ENCODE measurements around the gene APBA2.
"Not testable (repeated sequence)": the region's sequence is repeated elsewhere in the genome, so short reads cannot be mapped to it uniquely, and the experiment has no call there.

APBA2 gene

DNA sequence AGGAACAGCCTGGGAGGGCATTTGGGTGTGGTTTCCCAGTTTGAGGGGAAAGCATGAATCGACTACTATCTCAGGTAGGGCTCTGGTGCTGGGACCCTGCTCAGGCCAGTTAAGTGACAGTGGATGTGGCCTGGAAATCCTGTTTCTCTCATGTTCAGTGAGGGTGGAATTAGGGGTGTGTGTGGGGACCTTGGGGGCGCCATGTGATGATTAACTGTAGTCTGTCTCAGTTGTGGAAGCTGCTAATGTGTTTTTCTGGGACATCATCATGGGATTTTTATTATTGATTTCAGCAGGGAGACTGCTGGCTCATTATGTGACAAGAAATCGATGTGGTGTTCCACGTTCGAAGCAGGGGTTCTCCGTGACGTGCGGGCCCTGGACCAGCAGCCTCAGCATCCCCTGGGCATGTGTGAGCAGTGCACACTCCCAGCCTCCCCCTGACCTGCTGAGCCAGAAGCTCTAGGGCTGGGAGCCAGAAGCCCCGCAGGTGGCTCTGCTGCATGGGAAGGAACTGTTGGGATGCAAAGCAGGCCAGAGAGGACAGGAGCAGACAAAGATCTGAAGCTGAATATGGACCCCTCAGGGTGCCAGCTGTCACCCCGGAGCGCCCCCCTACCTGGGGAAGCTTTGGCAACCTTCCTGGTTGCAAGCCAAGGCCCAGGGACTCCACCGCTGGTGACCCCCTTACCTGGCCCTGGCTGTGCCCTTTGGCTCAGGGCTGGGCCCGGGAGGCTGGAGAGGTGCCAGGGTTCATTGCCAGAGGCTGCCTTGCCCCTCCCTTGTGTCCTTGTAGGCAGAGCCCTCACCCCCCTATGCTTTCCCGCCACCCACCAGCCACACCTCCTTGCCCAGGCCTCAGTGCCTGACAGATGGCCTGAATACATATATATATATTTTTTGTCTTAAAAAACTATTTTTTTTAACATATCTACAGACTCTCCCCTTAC lies 149.8 kb downstream of the APBA2 start:
- no peak for DNase-seq (ENCODE audit: low spot score)

DNA sequence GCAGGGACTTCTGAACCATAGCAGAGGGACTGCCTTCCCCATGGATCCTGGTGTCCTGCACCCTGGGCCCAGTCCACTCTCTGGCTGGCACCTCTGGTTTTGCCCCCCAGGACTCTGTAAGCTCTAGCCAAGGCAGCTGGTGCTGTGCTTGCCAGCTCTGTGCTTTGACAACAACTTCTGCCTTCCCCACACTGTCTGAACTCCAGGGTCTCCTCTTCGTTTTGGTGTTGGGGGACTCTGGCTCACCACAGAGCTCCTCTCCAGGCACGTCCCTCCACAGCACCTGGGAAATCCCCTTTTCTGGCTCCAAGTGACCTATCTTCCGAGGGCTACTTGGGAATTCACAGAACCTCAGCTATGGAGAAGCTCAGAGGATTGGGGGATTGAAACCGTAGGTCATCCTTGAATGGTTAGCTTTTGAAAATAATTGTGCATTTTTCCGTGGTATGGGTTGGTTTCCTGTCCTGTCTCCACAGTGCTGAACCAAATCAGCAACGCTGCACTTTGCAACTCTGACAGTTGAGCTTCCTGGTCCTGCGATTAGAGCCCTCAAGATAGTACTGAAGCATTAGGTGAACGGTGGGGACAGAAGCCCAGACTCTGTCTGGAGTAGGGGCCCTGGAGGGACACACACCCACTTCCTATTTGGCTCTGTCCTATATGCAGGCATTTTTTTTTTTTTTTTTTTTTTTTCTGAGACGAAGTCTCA lies 152.4 kb downstream of the APBA2 start:
- no peak for DNase-seq (ENCODE audit: low spot score)

- DNase-seq (ENCODE audit: low spot score): no peak
Measured at GRCh38 chr15:29039466-29040369, 153.9 kb downstream of the APBA2 start.

- no peak for DNase-seq (ENCODE audit: low spot score)
Measured at GRCh38 chr15:29040370-29040751, 154.6 kb downstream of the APBA2 start.

GRCh38 chr15:29043736-29044502 lies 158.1 kb downstream of the APBA2 start:
- no peak for DNase-seq (ENCODE audit: low spot score)

- no peak for DNase-seq (ENCODE audit: low spot score)
Measured at GRCh38 chr15:29044503-29044901, 158.7 kb downstream of the APBA2 start.

DNA sequence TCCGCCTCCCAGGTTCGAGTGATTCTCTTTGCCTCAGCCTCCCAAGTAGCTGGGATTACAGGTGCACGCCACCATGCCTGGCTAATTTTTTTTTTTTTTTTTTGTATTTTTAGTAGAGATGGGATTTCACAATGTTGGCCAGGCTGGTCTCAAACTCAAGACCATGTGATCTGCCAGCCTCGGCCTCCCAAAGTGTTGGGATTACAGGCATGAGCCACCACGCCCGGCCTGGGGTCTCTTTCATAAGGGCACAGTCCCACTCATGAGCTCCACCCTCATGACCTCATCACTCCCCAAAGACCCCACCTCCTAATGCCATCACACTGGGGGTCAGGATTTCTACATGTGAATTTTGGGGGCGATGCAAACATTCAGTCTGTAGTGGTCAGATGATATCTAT lies 159.4 kb downstream of the APBA2 start:
- DNase-seq (ENCODE audit: low spot score): not testable (repeated sequence)

DNA sequence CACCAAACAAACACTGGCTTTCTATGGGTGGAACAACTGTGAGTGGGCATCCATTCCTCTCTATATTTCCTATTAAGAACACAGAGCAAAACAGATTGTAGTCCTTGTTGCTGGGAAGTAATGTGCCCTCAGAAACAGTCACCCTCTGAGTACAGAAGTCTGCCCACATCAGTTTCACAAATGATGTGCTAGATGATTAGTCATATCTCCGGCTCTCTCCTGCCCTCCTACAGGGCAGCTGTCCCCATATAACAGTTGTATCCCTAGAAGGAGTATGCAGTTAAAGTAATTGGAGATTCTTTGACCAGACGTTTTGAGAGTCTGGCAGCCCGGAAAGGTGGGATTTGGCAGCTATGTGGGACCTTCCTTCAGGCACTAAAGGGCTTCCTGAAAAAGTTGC lies 159.9 kb downstream of the APBA2 start:
- DNase-seq (ENCODE audit: low spot score): no peak

DNA sequence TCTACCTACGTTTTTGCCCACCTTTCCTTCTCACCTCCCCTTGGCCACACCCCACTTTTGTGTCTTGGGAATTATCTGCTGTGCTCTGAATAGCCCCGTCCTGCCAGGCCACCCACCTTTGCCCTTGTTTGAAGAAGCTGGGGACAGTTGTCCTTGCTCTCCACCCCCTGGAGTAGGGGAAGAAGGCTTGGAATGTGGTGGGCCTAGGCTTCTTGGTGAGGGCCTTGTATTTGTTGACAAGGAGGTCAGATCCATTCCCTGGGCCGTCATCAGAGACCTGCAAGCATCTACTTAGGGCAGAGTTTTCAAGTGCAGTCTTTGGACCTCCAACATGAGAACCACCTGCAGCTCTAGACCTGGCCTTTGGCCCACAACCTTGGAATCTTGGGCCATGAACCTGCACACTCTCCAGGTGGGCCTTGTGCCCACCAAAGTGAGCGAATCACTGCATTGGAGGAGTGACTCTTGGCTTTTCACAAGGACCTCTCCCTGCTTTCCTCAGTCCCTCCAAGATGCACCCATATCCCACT lies 160.6 kb downstream of the APBA2 start:
- DNase-seq (ENCODE audit: low spot score): no peak

DNA sequence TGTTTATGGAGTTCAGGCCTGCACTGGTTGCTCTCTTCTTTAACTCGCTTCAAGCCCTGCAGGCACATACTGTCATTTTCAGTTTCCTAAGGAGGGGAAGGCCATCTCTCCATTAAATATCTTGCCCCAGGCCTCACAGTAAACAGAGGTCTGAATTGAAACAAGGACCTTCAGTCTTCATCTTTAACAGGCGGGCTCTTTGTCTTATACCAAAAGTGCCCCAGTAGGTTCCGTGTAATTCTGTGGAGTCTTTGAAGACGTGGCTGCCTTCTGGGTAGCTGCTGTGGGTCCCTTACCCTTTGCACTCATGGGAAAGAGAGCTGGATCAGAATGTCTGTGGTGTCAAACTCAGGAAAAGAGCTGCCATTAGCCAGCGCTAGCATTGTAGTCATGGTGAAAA lies 161.2 kb downstream of the APBA2 start:
- DNase-seq (ENCODE audit: low spot score): no peak

DNA sequence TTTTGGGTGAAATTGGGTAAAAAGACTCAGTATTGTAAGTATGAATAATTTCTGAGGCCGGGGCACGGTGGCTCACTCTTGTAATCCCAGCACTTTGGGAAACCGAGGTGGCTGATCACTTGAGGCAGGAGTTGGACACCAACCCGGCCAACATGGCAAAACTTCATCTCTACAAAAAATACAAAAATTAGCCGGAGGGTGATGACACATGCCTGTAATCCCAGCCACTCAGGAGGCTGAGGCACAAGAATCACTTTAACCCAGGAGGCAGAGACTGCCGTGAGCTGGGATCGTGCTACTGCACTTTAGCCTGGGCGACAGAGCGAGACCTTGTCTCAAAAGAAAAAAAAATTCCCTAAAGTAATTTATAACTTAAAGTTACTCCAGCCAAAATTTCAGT lies 162.2 kb downstream of the APBA2 start:
- no peak for DNase-seq (ENCODE audit: low spot score)

- no peak for DNase-seq (ENCODE audit: low spot score)
Measured at GRCh38 chr15:29050870-29051269, 165.1 kb downstream of the APBA2 start.

- no peak for DNase-seq (ENCODE audit: low spot score)
Measured at GRCh38 chr15:29051422-29051821, 165.6 kb downstream of the APBA2 start.

- DNase-seq (ENCODE audit: low spot score): no peak
Measured at GRCh38 chr15:29053006-29053405, 167.2 kb downstream of the APBA2 start.

- DNase-seq (ENCODE audit: low spot score): no peak
Measured at GRCh38 chr15:29053661-29054131, 167.9 kb downstream of the APBA2 start.

DNA sequence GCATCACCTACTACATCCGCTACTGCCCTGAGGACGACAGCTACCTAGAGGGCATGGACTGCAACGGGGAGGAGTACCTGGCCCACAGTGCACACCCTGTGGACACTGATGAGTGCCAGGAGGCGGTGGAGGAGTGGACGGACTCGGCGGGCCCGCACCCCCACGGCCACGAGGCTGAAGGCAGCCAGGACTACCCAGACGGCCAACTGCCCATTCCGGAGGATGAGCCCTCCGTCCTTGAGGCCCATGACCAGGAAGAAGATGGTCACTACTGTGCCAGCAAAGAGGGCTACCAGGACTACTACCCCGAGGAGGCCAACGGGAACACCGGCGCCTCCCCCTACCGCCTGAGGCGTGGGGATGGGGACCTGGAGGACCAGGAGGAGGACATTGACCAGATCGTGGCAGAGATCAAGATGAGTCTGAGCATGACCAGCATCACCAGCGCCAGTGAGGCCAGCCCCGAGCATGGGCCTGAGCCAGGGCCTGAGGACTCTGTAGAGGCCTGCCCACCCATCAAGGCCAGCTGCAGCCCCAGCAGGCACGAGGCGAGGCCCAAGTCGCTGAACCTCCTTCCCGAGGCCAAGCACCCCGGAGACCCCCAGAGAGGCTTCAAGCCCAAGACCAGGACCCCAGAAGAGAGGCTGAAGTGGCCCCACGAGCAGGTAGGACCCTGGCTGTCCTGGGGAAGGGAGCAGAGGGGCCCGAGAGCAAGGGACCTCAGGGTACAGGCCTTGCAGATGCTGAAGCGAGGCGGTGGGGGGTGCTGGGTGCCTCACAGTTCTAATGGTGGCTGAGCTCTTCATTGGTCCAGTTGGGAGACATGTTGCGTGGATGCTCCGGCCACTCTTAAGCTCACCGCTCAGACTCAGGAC lies 168.6 kb downstream of the APBA2 start:
- no peak for DNase-seq (ENCODE audit: low spot score)

DNA sequence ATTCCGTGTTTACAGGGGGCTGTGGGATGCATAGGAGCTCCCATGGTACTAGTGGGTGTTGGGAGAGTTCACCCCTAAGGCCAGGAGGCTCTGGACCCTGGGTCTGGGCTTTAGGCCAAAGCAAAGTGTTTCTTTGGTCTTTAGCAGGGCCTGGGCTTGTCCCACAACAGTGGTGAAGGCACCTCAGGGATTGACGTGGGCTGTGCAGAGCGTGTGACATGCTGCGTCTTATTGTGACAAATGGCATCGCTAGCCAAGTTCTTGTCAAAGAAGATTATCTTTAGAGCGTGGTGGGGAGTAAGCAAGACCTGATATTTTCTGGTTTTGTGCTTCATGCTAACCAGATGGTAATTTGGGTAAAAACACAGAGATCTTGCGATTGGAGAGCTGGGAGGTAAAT lies 170.1 kb downstream of the APBA2 start:
- DNase-seq (ENCODE audit: low spot score): no peak

- DNase-seq (ENCODE audit: low spot score): no peak
Measured at GRCh38 chr15:29056839-29057450, 171.2 kb downstream of the APBA2 start.

DNA sequence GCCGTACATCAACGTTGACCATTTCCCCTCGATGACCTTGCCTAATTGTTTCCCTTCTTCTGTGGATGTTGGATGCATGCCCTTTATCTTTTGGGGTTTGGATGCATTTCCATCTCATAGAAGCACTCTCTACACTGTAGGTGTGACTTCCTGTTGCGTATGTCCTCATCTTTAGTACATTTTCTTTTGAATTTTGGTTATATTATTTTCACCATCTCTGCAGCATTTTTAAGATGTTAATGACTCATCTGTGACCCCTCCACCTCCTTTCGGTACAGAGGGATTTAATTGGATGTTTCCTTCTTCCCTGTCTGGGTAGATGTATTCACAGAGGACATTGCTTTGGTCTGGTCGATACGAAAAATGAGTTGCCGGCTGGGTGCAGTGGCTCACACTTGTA lies 172.1 kb downstream of the APBA2 start:
- DNase-seq (ENCODE audit: low spot score): no peak
